OCI-LY1 (cell line): ENCODE data around the gene KRT40.

Experiments used
- H2AFZ ChIP-seq: fragments of 200-600 bp; sonication (generic), shearing (Covaris generic); 2 replicates; pipeline ENCODE4 v1.6.0; 2014; ENCODE audit warnings: antibody characterized with exemption, mild to moderate bottlenecking, low read length
- H3F3A ChIP-seq: fragments of 200-600 bp; sonication (generic), shearing (Covaris generic); 2 replicates; pipeline ENCODE4 v1.6.0; 2014; ENCODE audit warnings: mild to moderate bottlenecking, antibody characterized with exemption, low read length, moderate library complexity; ENCODE audit not compliant: insufficient read depth
- H3K27ac ChIP-seq: fragments of 200-600 bp; sonication (generic); 2 replicates; pipeline ENCODE4 v1.5.1; 2014; ENCODE audit warnings: low read length, mixed run types, mild to moderate bottlenecking, low read depth; ENCODE audit not compliant: poor library complexity, severe bottlenecking
- H3K27me3 ChIP-seq: fragments of 200-600 bp; sonication (generic); 2 replicates; pipeline ENCODE4 v1.6.0; 2014; ENCODE audit warnings: antibody characterized with exemption, mild to moderate bottlenecking, low read length, moderate library complexity; ENCODE audit not compliant: insufficient read depth
- H3K36me3 ChIP-seq: fragments of 200-600 bp; sonication (generic); 2 replicates; pipeline ENCODE4 v1.6.1; 2014; ENCODE audit warnings: mild to moderate bottlenecking, antibody characterized with exemption, low read length, moderate library complexity, mixed read lengths; ENCODE audit not compliant: insufficient read depth
- H3K4me1 ChIP-seq: fragments of 200-600 bp; sonication (generic); 2 replicates; pipeline ENCODE4 v1.5.1; 2014; ENCODE audit warnings: mild to moderate bottlenecking, low read length, moderate library complexity; ENCODE audit not compliant: insufficient read depth, severe bottlenecking
- H3K4me2 ChIP-seq: fragments of 200-600 bp; sonication (generic), shearing (Covaris generic); 2 replicates; pipeline ENCODE4 v1.6.1; 2014; ENCODE audit warnings: low read length
- H3K4me3 ChIP-seq: fragments of 200-600 bp; sonication (generic); 2 replicates; pipeline ENCODE4 v1.5.1; 2014; ENCODE audit warnings: low read length, low read depth, mild to moderate bottlenecking, mixed read lengths; ENCODE audit not compliant: poor library complexity, severe bottlenecking
- H3K79me2 ChIP-seq: fragments of 200-600 bp; shearing (Covaris generic); 2 replicates; pipeline ENCODE4 v1.6.1; 2016; ENCODE audit warnings: mixed run types, low read length, mixed read lengths; ENCODE audit not compliant: insufficient read depth
- H3K9ac ChIP-seq: fragments of 200-600 bp; sonication (generic), shearing (Covaris generic); 2 replicates; pipeline ENCODE4 v1.6.1; 2014; ENCODE audit warnings: mild to moderate bottlenecking, low read length, mixed read lengths
- H3K9me2 ChIP-seq: fragments of 200-600 bp; sonication (generic), shearing (Covaris generic); 2 replicates; pipeline ENCODE4 v1.6.1; 2014; ENCODE audit warnings: low read depth, mild to moderate bottlenecking, low read length, mixed read lengths
- H3K9me3 ChIP-seq: fragments of 200-600 bp; shearing (Covaris generic); 2 replicates; pipeline ENCODE4 v1.6.1; 2014; ENCODE audit warnings: low read length, mixed read lengths
- H4K20me1 ChIP-seq: fragments of 200-600 bp; sonication (generic), shearing (Covaris generic); 2 replicates; pipeline ENCODE4 v1.6.0; 2016; ENCODE audit warnings: mild to moderate bottlenecking, low read length; ENCODE audit not compliant: insufficient read depth
- EZH2 ChIP-seq: fragments of 200-600 bp; sonication (generic), shearing (Covaris generic); IDR thresholded peaks from 2 replicates; pipeline ENCODE4 v1.8.0; 2017; ENCODE audit warnings: borderline replicate concordance, mixed run types, mild to moderate bottlenecking, antibody characterized with exemption, low read length, moderate library complexity, mixed read lengths
- TF ChIP-seq, protein P1 (sequence below): fragments of 200-600 bp; sonication (generic), shearing (Covaris generic); IDR thresholded peaks from 2 replicates; pipeline ENCODE4 v1.5.1; 2017; ENCODE audit warnings: mild to moderate bottlenecking, antibody characterized with exemption, low read length, moderate library complexity, mixed read lengths

The KRT40 gene

DNA sequence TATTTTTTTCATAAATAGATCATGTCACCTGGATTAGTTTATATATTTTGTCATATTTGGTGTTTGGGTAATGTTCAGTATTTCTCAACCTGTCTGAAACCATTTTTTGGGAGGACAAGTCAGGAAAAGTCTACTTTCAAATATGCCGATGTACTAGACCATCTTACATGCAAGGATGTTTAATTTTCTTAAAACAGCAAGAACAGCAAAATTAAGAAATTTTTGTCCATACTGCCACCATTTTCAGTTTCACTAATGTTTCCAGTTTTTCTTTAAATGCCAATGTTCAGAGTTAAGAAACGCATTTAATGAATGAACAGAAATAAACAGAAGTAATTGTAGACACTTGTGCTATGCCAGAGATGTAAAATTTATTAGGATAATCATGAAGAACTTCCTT, 9.0 kb upstream of the KRT40 start:
- Histone ChIP-seq H3K36me3 (no peaks in the 10 kb centered on the region), H3K9me2 (no peaks in the 10 kb centered on the region), H2AFZ (no peak overlapping the region), H3K79me2 (no peaks in the 10 kb centered on the region), H3K4me2 (no peak overlapping the region), H3K4me1 (no peaks in the 10 kb centered on the region), H4K20me1 (no peaks in the 10 kb centered on the region), H3K9ac (no peak overlapping the region), H3K27me3 (no peaks in the 10 kb centered on the region), H3K4me3 (no peak overlapping the region), H3K9me3 (no peaks in the 10 kb centered on the region), H3K27ac (no peak overlapping the region), H3F3A (no peaks in the 10 kb centered on the region)
- TF ChIP-seq, protein P1, sequence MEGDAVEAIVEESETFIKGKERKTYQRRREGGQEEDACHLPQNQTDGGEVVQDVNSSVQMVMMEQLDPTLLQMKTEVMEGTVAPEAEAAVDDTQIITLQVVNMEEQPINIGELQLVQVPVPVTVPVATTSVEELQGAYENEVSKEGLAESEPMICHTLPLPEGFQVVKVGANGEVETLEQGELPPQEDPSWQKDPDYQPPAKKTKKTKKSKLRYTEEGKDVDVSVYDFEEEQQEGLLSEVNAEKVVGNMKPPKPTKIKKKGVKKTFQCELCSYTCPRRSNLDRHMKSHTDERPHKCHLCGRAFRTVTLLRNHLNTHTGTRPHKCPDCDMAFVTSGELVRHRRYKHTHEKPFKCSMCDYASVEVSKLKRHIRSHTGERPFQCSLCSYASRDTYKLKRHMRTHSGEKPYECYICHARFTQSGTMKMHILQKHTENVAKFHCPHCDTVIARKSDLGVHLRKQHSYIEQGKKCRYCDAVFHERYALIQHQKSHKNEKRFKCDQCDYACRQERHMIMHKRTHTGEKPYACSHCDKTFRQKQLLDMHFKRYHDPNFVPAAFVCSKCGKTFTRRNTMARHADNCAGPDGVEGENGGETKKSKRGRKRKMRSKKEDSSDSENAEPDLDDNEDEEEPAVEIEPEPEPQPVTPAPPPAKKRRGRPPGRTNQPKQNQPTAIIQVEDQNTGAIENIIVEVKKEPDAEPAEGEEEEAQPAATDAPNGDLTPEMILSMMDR = no peak
- TF ChIP-seq EZH2 = no peak

DNA sequence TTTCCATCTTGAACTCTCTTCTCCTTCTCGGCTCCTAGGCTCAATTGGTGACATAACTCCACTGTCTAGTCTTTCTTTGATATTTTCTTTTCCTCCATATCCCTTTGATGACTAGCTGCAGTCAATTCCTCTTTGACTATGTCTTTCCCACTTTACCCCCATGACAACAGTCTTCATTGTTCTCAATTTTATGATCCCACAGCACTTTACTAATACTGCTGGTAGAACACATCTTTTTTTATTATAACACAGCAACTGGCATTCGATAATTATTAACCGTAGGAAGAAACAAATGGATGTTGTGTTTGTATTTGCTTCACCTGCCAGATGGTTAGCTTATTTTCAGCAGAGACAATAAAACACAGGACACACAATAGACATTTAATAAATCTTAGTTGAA, 8.5 kb upstream of the KRT40 start:
- no peak overlapping the region for H2AFZ ChIP-seq
- no peak overlapping the region for H3K27ac ChIP-seq
- no peaks in the 10 kb centered on the region for H3K4me1 ChIP-seq
- no peaks in the 10 kb centered on the region for H3K27me3 ChIP-seq
- H3F3A ChIP-seq = no peaks in the 10 kb centered on the region
- no peak for TF ChIP-seq EZH2
- TF ChIP-seq, protein P1 = no peak
- H3K4me3 ChIP-seq = no peak overlapping the region
- H3K9ac ChIP-seq = no peak overlapping the region
- no peaks in the 10 kb centered on the region for H3K79me2 ChIP-seq
- no peaks in the 10 kb centered on the region for H3K9me2 ChIP-seq
- no peaks in the 10 kb centered on the region for H4K20me1 ChIP-seq
- no peaks in the 10 kb centered on the region for H3K36me3 ChIP-seq
- H3K4me2 ChIP-seq = no peak overlapping the region
- H3K9me3 ChIP-seq = no peaks in the 10 kb centered on the region

DNA sequence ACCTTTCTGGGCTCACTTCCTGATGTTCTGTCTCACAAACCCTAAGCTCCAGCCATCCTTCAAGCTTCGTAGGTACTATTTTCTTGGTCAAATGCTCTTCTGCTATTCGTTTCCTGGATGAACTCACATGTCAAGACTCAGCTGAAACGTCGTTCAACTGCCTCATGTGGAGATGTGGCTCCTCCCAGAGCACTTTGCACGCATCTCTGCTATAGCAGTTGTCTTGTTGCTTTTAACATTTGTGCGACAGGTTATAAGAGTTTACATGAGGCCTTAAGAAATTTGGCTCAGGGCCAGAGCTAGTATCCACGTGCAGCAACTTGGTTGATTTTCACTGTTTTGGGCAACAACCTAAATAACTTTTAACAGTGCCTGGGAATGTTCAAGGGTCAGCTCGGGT, 2.8 kb upstream of the KRT40 start:
- H3K4me1 ChIP-seq = no peaks in the 10 kb centered on the region
- H3K27me3 ChIP-seq = no peaks in the 10 kb centered on the region
- no peak overlapping the region for H3K27ac ChIP-seq
- H3K79me2 ChIP-seq = no peaks in the 10 kb centered on the region
- no peak overlapping the region for H2AFZ ChIP-seq
- H3F3A ChIP-seq = no peaks in the 10 kb centered on the region
- TF ChIP-seq, protein P1 = no peak
- no peak for TF ChIP-seq EZH2
- H4K20me1 ChIP-seq = no peaks in the 10 kb centered on the region
- no peak overlapping the region for H3K4me2 ChIP-seq
- no peak overlapping the region for H3K4me3 ChIP-seq
- no peaks in the 10 kb centered on the region for H3K36me3 ChIP-seq
- H3K9me2 ChIP-seq = no peaks in the 10 kb centered on the region
- no peaks in the 10 kb centered on the region for H3K9me3 ChIP-seq
- H3K9ac ChIP-seq = no peak overlapping the region
